Stimulated activated CD8-positive, alpha-beta memory T cell treated with anti-CD3 and anti-CD28 coated beads, Interleukin-7, amount 100 ng/mL, for 4 hours (primary cell): ENCODE results near the gene MRPL21.

Experiments
- DNase-seq, 2 donors: peaks; one replicate each; pipeline ENCODE4 v3.0.0-alpha.2; 2020; ENCODE audit warnings: low read depth in 2 of 2

MRPL21 gene

DNA sequence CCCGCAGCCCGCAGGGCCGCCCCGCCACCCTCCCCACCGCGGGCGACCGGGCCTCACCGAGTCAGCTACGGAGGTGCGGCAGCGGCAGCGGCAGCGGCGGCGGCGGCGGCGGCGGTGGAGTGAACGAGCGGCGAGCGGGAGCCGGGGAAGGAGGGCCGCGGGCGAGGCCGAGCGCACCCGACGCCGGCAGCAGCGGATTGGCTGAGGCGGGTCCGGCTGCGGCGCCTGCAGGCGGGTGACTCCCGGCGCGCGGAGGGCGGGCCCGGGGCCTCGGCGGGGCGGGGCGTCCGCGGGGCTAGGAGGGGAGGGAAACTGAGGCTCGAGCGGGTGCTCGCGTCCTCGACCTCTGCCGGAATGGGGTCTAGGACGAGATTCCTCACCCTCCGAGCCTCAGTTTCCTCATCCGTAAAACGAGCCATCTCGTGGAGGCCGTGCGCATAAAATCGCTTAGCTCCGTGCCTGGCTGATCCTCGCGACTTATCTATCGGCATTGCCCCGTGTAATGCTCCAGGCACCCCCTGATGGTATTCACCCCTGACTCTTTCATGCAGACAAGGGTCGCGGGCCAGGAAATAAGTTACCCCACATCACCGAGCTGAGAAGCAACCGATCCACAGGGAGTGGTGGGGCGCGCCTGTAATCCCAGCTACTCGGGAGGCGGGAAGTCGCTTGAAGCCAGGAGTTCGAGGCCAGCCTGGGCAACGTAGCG is 61.8 kb downstream of the MRPL21 start, which contains the start of gene CPT1A:
TSS of gene CPT1A (minus strand) at position 199 of the 709 bp plus-strand sequence. CDS start 26,442 bp downstream, outside the sequence.
- peak in 1 of 2 donors; percentile 68 for DNase-seq
